A549 treated with AZD2906 at 1 μM for 4 hours (cell line): ENCODE measurements around the gene ETV4. TPM values are rescaled to one million over a fixed set of nuclear protein-coding genes. Genes with fewer than 3 reads are reported as not detected.

Source experiments
- total RNA-seq: library from RNA; stranded (reverse); fragments of 200-300 nt; extraction: Qiagen RNA extraction; gene quantifications from 5 replicates; pipeline ENCODE4 v1.2.3, GENCODE V29; 2022

Gene ETV4
- 57.6 to 67.4 TPM (median 65.7 TPM) in 5 replicates for total RNA-seq

GRCh38 chr17:43546319-43547188 lies at the start of gene ETV4:
Gene ETV4, minus strand, starts transcription at chr17:43546340. Its CDS starts 723 bp downstream, at chr17:43545617.

GRCh38 chr17:43483674-43484551 lies 62.2 kb downstream of the ETV4 start, which contains the start of gene DHX8:
Gene DHX8, plus strand, starts transcription at chr17:43483975. Its CDS starts 63 bp downstream, at chr17:43484038.

Other genes with a start within 250 kb of the ETV4 start
- gene ARL4D, start 147.3 kb downstream of the ETV4 start, total RNA-seq = 19.0 to 27.3 TPM (median 25.3 TPM) in 5 replicates
- gene DHX8, start 62.4 kb downstream of the ETV4 start, total RNA-seq = 38.5 to 43.5 TPM (median 39.0 TPM) in 5 replicates
- gene MEOX1, start 115.6 kb upstream of the ETV4 start, total RNA-seq = not detected in 5 replicates
- gene SOST, start 212.5 kb upstream of the ETV4 start, total RNA-seq = 0.03 TPM in 1 of 5 replicates, not detected in the others
- gene DUSP3, start 232.6 kb upstream of the ETV4 start, total RNA-seq = 55.7 to 61.7 TPM (median 57.9 TPM) in 5 replicates
- gene CFAP97D1, start 234.1 kb upstream of the ETV4 start, total RNA-seq = 0.01 to 0.03 TPM (median 0.02 TPM) in 3 of 5 replicates, not detected in the others